Measurements from ENCODE around the gene DLGAP1. TPM values are rescaled to one million over a fixed set of nuclear protein-coding genes. Genes with fewer than 3 reads are reported as not detected.

Gene DLGAP1
- total RNA-seq, 2 experiments from 2014 or later: 0.31 to 0.36 TPM

DNA sequence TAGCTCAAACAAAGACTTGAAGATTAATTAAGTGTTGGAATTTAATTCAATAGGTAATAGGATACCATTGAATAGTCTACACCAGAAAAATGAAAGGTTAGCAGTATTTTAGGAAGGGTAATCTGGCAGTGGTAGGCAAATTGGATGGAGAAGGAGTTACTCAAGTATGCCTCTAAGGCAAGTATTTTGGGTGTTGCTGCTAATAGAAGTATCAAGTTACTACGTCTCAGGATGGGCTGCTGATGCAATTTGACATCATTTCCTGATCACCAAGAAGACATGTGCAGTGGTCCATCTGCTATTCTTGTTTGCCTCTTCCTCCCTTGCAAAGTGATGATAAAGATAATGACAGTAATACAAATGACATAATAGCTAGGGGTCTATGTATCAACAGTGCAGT is 519.8 kb downstream of the DLGAP1 start:
- Mint-ChIP-seq H3K27me3 (no peaks in the 10 kb centered on the region), H3K36me3 (ENCODE audit: low read depth) (no peaks in the 10 kb centered on the region), H3K27ac (no peak overlapping the region), H3K9me3 (peaks cover 2% of the 10 kb centered on the region), H3K4me3 (no peak overlapping the region), H3K4me1 (ENCODE audit: low read depth) (no peaks in the 10 kb centered on the region)
- H3K27ac ChIP-seq (ENCODE audit: low read depth in 1 of 2, low read length in 2 of 2): no peak overlapping the region
- TF ChIP-seq, protein P1, sequence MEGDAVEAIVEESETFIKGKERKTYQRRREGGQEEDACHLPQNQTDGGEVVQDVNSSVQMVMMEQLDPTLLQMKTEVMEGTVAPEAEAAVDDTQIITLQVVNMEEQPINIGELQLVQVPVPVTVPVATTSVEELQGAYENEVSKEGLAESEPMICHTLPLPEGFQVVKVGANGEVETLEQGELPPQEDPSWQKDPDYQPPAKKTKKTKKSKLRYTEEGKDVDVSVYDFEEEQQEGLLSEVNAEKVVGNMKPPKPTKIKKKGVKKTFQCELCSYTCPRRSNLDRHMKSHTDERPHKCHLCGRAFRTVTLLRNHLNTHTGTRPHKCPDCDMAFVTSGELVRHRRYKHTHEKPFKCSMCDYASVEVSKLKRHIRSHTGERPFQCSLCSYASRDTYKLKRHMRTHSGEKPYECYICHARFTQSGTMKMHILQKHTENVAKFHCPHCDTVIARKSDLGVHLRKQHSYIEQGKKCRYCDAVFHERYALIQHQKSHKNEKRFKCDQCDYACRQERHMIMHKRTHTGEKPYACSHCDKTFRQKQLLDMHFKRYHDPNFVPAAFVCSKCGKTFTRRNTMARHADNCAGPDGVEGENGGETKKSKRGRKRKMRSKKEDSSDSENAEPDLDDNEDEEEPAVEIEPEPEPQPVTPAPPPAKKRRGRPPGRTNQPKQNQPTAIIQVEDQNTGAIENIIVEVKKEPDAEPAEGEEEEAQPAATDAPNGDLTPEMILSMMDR (IDR thresholded peaks at IDR 0.05): no peak
- no peaks in the 10 kb centered on the region for H3K36me3 ChIP-seq (ENCODE audit: insufficient read depth, low read length)
- H3K27me3 ChIP-seq (ENCODE audit: control insufficient read depth in 1 of 2, insufficient read depth in 2 of 2, low read length in 2 of 2): no peaks in the 10 kb centered on the region
- no peak for ATAC-seq (ENCODE audit: poor library complexity)
- H3K4me3 ChIP-seq (ENCODE audit: low read length): no peak overlapping the region
- H3K4me1 ChIP-seq (ENCODE audit: insufficient read depth, low read length): no peaks in the 10 kb centered on the region
- POLR2A ChIA-PET: no interaction called here
- CTCF ChIA-PET: no interaction called here
- H3K9me3 ChIP-seq (ENCODE audit: control insufficient read depth in 1 of 2, insufficient read depth in 1 of 2, low read length in 2 of 2): no peaks in the 10 kb centered on the region
- intact Hi-C loops (cut with DNase I, micrococcal nuclease): no loop called here
- no peak for DNase-seq

DNA sequence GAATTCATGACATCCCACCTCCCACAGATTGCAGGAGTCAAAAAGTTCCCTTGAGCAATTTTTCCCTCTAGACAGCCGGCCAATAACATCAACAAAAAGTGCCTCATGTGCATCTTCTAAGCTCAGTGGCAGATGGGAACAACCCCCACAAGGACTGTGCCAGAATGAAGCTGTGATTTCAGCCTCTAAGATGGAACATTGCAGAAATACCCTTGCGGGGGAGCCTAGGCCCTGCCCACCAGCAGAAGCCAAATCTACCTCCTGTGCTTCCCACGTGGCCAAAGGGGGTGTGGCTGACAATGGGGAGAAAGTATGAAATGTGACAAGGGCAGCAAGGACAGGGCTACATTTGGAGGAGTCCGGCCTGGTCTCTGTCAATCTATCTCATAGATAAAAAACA is 522.8 kb downstream of the DLGAP1 start:
- TF ChIP-seq, protein P1 (IDR thresholded peaks at IDR 0.05): no peak
- Mint-ChIP-seq H3K27me3 (no peaks in the 10 kb centered on the region), H3K9me3 (no peaks in the 10 kb centered on the region), H3K4me1 (ENCODE audit: low read depth) (no peaks in the 10 kb centered on the region), H3K36me3 (ENCODE audit: low read depth) (no peaks in the 10 kb centered on the region), H3K27ac (no peak overlapping the region), H3K4me3 (no peak overlapping the region)
- H3K36me3 ChIP-seq (ENCODE audit: insufficient read depth, low read length): no peaks in the 10 kb centered on the region
- ATAC-seq (ENCODE audit: poor library complexity) (no peak), DNase-seq (no peak)
- CTCF ChIA-PET: no interaction called here
- H3K4me1 ChIP-seq (ENCODE audit: insufficient read depth, low read length): no peaks in the 10 kb centered on the region
- intact Hi-C loops (cut with DNase I, micrococcal nuclease): no loop called here
- no peaks in the 10 kb centered on the region for H3K27me3 ChIP-seq (ENCODE audit: control insufficient read depth in 1 of 2, insufficient read depth in 2 of 2, low read length in 2 of 2)
- H3K27ac ChIP-seq (ENCODE audit: low read depth in 1 of 2, low read length in 2 of 2): no peak overlapping the region
- no peak overlapping the region for H3K4me3 ChIP-seq (ENCODE audit: low read length)
- POLR2A ChIA-PET: no interaction called here
- H3K9me3 ChIP-seq (ENCODE audit: control insufficient read depth in 1 of 2, insufficient read depth in 1 of 2, low read length in 2 of 2): no peaks in the 10 kb centered on the region

DNA sequence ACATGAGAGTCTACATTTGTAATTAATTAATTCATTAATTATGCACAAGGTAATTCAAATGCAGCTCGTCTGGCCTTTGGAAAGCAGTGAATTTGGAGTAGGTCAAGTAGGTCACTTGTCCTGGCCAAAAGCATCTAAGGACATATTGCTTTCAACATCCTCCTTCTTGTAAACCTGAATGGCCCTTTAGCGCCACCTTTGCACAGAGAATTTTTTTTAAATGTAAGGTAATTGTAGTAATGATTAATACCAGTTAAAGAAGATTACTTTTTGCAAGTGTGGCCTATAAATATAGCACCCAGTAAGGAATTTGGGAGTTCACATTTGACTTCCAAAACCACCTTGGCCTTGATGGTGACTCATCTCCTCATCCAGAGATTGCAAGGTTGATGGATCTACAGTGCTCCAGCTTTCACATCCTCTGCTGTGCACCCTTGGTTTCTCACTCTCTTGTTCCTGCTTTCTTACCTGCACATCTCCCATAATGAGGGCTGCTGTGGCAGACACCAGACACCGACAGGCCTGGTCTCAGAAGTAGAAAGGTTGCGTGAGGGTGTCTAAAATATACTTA is 523.5 kb downstream of the DLGAP1 start:
- intact Hi-C loops (cut with DNase I, micrococcal nuclease): no loop called here
- Mint-ChIP-seq H3K9me3 (no peaks in the 10 kb centered on the region), H3K27me3 (no peaks in the 10 kb centered on the region), H3K4me1 (ENCODE audit: low read depth) (no peaks in the 10 kb centered on the region), H3K4me3 (no peak overlapping the region), H3K36me3 (ENCODE audit: low read depth) (no peaks in the 10 kb centered on the region), H3K27ac (no peak overlapping the region)
- H3K27me3 ChIP-seq (ENCODE audit: control insufficient read depth in 1 of 2, insufficient read depth in 2 of 2, low read length in 2 of 2): no peaks in the 10 kb centered on the region
- no peak overlapping the region for H3K4me3 ChIP-seq (ENCODE audit: low read length)
- H3K9me3 ChIP-seq (ENCODE audit: control insufficient read depth in 1 of 2, insufficient read depth in 1 of 2, low read length in 2 of 2): no peaks in the 10 kb centered on the region
- ATAC-seq (ENCODE audit: poor library complexity): no peak
- CTCF ChIA-PET: no interaction called here
- no peaks in the 10 kb centered on the region for H3K4me1 ChIP-seq (ENCODE audit: insufficient read depth, low read length)
- TF ChIP-seq, protein P1 (IDR thresholded peaks at IDR 0.05): no peak
- H3K36me3 ChIP-seq (ENCODE audit: insufficient read depth, low read length): no peaks in the 10 kb centered on the region
- no peak overlapping the region for H3K27ac ChIP-seq (ENCODE audit: low read depth in 1 of 2, low read length in 2 of 2)
- POLR2A ChIA-PET: no interaction called here
- no peak for DNase-seq

Data from CD4-positive, alpha-beta T cell (primary cell).